Ovary (tissue), 9 donors: ENCODE results near the gene ALPP. TPM values are rescaled to one million over a fixed set of nuclear protein-coding genes. Genes with fewer than 3 reads are reported as not detected.
A peak's percentile ranks its signal among the peaks of the same experiment; 100 is the strongest.
"Not testable (repeated sequence)": the region's sequence is repeated elsewhere in the genome, so short reads cannot be mapped to it uniquely, and the experiment has no call there.

Experiments used
- DNase-seq, 5 donors: peaks; one replicate each; pipeline ENCODE4 v3.0.0-alpha.2; 2019 to 2020
- H3K27ac ChIP-seq, 2 donors: fragments of 200-600 bp; one replicate each; pipeline versions ENCODE4 v1.5.1 to v1.8.0; 2019 to 2022
- H3K27me3 ChIP-seq: fragments of 200-600 bp; one replicate; pipeline ENCODE4 v1.8.0; 2022
- H3K36me3 ChIP-seq: fragments of 200-600 bp; sonication (generic); one replicate; pipeline ENCODE4 v1.5.1; 2019
- H3K4me1 ChIP-seq: one replicate; pipeline ENCODE4 v1.8.1; 2013; ENCODE audit warnings: mild to moderate bottlenecking, moderate library complexity; ENCODE audit not compliant: insufficient read depth
- H3K4me3 ChIP-seq: fragments of 200-600 bp; sonication (generic); one replicate; pipeline ENCODE4 v1.5.1; 2017
- H3K9me3 ChIP-seq, 2 donors: fragments of 200-600 bp in 1 of 2; sonication (generic) in 1 of 2; one replicate each; pipeline versions ENCODE4 v1.5.1 to v1.8.1; 2013 to 2019; ENCODE audit warnings: mild to moderate bottlenecking in 1 of 2, moderate library complexity in 1 of 2
- EP300 ChIP-seq: sonication (generic); formaldehyde crosslinking; IDR thresholded peaks from one replicate; pipeline ENCODE4 v1.6.1; 2017; ENCODE audit warnings: antibody characterized with exemption
- POLR2A ChIP-seq: fragments of 450-650 bp; IDR thresholded peaks from one replicate; pipeline ENCODE4 v1.6.1; 2017; ENCODE audit warnings: antibody characterized with exemption, mild to moderate bottlenecking, moderate library complexity
- WGBS, 3 donors: extraction: QIAGEN DNeasy Blood & Tissue Kit in 1 of 3; methylation state at CpG; one replicate each; pipeline versions ENCODE4 v1.1.5 to v1.1.7; 2013 to 2017; 5-methylcytosine and 5-hydroxymethylcytosine counted together
- intact Hi-C, 4 donors: fragments of 100-400 bp; cut with DNase I; formaldehyde crosslinking; loops; one replicate each; pipeline versions ENCODE4 v1.11.0 to v1.15.1; 2022 to 2023
- polyA plus RNA-seq, 2 donors: library from polyadenylated mRNA; stranded (reverse); fragments of 200-250 nt in 1 of 2; fragments of 350-450 nt in 1 of 2; fragmentation: Illumina TruSeq in 1 of 2; extraction: RNeasy Lipid Tissue Mini Kit (QIAGEN cat#74804) in 1 of 2; gene quantifications; one replicate each; pipeline ENCODE4 v1.2.3, GENCODE V29; 2013 to 2014
- small RNA-seq: library from RNA; depleted of rRNA; stranded (forward); fragments of <200 nt; gene quantifications from one replicate; pipeline ENCODE3, GENCODE V24; 2016
- total RNA-seq, 7 donors: library from RNA; depleted of rRNA in 2 of 7; stranded (reverse); fragments of >200 nt in 2 of 7; fragmentation: NEBNext Ultra II Directional in 3 of 7; extraction: Animal tissue kit (Norgen Biotek cat#: 25700) in 3 of 7; gene quantifications; one replicate each; pipeline versions ENCODE4 v1.1.0 to v1.2.4, GENCODE V29; 2016 to 2023
- TF ChIP-seq, protein P1 (sequence below), 3 donors: fragments of 450-650 bp in 2 of 3; fragments of 200-600 bp in 1 of 3; IDR thresholded peaks; one replicate each; pipeline versions ENCODE4 v1.5.1 to v1.8.0; 2016 to 2022; ENCODE audit warnings: antibody characterized with exemption in 3 of 3, mild to moderate bottlenecking in 1 of 3
- donor health status: DM: no; HTN: no; CAD: no; lungs with moderate emphysema.
- donor health status: DM: no; HTN: no; CAD: no.
- donor health status: Bipolar disorder and iron deficiency.
- donor health status: DM: yes; HTN: yes; CAD: no.
- donor health status: DM: no; HTN: no; CAD: no.
- donor health status: DM: yes; HTN: yes; CAD: no.

ALPP gene
- total and polyA plus RNA-seq, 9 donors, result 0.20 to 21.6 (median 8.5) TPM; not detected in 4

DNA sequence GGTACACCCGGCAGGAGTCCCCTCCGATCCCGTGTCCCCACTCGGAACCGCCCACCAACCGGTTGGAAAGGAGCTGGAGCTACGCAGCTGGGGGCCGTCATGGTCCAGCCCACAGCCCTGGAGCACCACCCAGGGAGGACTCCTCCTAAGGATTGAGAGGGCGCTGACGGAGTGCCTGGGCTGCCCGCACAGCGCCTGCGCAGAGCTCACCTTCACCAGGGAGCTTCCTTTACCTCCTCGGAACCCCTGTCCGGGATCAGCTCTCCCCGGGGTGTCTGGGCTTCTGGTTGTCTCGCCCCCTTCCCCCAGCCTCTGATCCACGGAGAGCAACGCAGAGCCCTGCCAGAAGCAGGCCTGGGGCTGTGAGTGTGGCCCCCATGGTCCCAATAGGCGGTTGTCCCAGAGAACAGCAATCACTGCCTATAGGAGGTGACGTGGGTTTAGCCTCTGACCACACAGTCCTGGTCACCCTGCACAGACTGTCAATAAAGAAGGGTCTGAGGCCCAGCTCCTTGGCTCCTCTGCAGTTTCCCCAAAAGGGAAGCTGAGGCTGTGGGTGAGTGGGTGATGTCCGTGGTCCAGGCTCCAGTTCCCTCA, 42.7 kb downstream of the ALPP start:
- H3K27ac ChIP-seq, result no peak overlapping the region
- no peak for DNase-seq
- peaks cover 0 to 14% of the 10 kb centered on the region in 2 donors for H3K9me3 ChIP-seq
- no peak for TF ChIP-seq POLR2A
- TF ChIP-seq EP300, result no peak
- TF ChIP-seq, protein P1, sequence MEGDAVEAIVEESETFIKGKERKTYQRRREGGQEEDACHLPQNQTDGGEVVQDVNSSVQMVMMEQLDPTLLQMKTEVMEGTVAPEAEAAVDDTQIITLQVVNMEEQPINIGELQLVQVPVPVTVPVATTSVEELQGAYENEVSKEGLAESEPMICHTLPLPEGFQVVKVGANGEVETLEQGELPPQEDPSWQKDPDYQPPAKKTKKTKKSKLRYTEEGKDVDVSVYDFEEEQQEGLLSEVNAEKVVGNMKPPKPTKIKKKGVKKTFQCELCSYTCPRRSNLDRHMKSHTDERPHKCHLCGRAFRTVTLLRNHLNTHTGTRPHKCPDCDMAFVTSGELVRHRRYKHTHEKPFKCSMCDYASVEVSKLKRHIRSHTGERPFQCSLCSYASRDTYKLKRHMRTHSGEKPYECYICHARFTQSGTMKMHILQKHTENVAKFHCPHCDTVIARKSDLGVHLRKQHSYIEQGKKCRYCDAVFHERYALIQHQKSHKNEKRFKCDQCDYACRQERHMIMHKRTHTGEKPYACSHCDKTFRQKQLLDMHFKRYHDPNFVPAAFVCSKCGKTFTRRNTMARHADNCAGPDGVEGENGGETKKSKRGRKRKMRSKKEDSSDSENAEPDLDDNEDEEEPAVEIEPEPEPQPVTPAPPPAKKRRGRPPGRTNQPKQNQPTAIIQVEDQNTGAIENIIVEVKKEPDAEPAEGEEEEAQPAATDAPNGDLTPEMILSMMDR (IDR thresholded peaks at IDR 0.05), result no peak
- no peak overlapping the region for H3K4me3 ChIP-seq
- 19 to 59% (median 21%) methylated on average over 8 to 22 of the region's 22 CpGs for WGBS, 3 donors
- H3K36me3 ChIP-seq, result no peaks in the 10 kb centered on the region
- intact Hi-C loops, result no loop called here
- peaks cover 5% of the 10 kb centered on the region for H3K4me1 ChIP-seq
- H3K27me3 ChIP-seq, result no peaks in the 10 kb centered on the region

DNA sequence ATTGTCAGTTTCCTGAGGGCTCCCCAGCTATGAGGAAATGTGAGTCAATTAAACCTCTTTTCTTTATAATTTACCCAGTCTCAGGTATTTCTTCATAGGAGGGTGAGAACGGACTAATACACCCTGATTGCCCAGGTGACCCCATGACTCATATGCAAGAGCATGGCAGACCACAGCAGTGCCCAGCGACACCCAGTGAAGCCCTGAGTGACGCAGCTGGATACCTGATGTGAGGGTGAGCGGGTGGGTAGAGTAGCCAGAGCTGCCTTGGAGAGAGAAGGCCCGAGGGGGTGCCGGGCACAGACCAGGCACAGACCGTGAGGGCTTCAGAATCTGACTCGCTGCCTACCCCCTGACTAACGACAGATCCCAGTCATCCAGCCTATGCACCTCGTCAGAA, 43.5 kb downstream of the ALPP start:
- Histone ChIP-seq H3K27me3 (no peaks in the 10 kb centered on the region), H3K9me3 (peaks cover 0 to 14% of the 10 kb centered on the region in 2 donors), H3K4me1 (peaks cover 5% of the 10 kb centered on the region), H3K27ac (no peak overlapping the region), H3K4me3 (no peak overlapping the region), H3K36me3 (no peaks in the 10 kb centered on the region)
- TF ChIP-seq, protein P1 (IDR thresholded peaks at IDR 0.05), result no peak
- TF ChIP-seq EP300 (no peak), POLR2A (no peak)
- no peak for DNase-seq
- intact Hi-C loops, result no loop called here
- WGBS, 3 donors, result 91 to 95% (median 92%) methylated on average over 10 of the region's 10 CpGs

DNA sequence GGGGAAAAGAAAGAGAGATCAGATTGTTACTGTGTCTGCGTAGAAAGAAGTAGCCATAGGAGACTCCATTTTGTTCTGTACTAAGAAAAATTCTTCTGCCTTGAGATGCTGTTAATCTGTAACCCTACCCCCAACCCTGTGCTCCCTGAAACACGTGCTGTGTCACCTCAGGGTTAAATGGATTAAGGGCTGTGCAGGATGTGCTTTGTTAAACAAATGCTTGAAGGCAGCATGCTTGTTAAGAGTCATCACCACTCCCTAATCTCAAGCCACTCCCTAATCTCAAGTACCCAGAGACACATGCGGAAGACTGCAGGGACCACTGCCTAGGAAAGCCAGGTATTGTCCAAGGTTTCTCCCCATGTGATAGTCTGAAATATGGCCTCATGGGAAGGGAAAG, 44.4 kb downstream of the ALPP start:
- H3K4me1 ChIP-seq, intact Hi-C loops, DNase-seq, H3K36me3 ChIP-seq, H3K27ac ChIP-seq, H3K4me3 ChIP-seq, H3K27me3 ChIP-seq: not testable (repeated sequence)
- H3K9me3 ChIP-seq, result peaks cover 0 to 14% of the 10 kb centered on the region in 2 donors
- WGBS, 3 donors, result 40 to 47% (median 46%) methylated on average over 2 to 3 of the region's 3 CpGs

DNA sequence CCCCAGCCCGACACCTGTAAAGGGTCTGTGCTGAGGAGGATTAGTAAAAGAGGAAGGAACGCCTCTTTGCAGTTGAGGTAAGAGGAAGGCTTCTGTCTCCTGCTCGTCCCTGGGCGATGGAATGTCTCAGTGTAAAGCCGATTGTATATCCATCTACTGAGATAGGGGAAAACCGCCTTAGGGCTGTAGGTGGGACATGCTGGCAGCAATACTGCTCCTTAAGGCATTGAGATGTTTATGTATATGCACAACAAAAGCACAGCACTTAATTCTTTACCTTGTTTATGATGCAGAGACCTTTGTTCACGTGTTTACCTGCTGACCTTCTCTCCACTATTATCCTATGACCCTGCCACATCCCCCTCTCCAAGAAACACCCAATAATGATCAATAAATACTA, 44.9 kb downstream of the ALPP start:
- H3K27me3 ChIP-seq, DNase-seq, intact Hi-C loops, H3K36me3 ChIP-seq, H3K4me1 ChIP-seq, H3K4me3 ChIP-seq, H3K27ac ChIP-seq: not testable (repeated sequence)
- WGBS, 3 donors, result 27 to 36% (median 28%) methylated on average over 6 to 7 of the region's 7 CpGs
- H3K9me3 ChIP-seq, result peaks cover 0 to 14% of the 10 kb centered on the region in 2 donors

DNA sequence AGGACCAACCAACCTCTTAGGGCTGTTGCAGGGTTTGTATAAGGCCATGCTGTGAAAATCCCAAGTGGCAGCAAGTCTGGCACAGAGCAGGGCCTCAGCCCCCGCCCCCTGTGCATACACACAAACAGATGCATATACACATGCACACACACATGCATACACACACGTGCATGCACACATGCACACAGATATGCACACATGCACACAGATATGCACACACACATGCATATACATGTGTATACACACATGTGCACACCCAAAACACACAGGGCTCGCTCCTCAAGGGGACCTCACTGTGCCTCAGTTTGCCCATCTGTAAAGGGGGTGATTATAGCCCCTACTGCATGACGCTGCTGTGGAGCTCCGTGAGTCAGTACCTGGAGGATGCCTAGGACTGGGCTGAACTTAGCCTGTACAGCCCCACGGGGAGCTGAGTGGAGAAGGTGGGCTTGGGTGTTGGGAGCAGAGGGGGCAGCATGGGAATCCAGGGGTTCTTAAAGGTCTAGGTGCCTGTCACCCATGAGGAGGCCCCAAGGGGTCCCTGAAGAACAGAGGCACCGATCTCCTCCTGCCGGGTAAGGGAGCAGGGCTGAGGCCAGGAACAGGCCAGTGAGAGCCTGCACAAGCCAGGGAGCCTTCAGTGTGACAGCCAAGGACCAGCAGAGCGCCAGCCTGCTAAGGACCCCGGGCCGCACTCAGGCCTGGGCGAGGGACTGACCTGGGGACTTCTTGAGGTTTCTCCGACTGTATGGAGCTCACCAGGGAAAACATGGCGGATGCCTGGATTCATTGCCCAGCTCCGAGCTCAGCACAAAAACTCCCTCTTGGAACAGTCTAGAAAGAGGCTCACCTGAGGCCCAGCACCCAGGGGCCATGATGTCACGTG, 53.4 kb downstream of the ALPP start:
- 88 to 93% (median 90%) methylated on average over 15 to 16 of the region's 16 CpGs for WGBS, 3 donors
- no peaks in the 10 kb centered on the region for H3K9me3 ChIP-seq
- peak in 1 of 5 donors; percentile 7 for DNase-seq
- TF ChIP-seq POLR2A, result no peak
- no peak for TF ChIP-seq EP300
- TF ChIP-seq, protein P1 (IDR thresholded peaks at IDR 0.05), result no peak
- H3K27me3 ChIP-seq, result no peaks in the 10 kb centered on the region
- intact Hi-C loops, result loop anchor here in 1 of 4 donors (10.0 kb wide), 1 partner anchor 107 kb away; no protein-coding TSS in a partner anchor
- no peaks in the 10 kb centered on the region for H3K4me1 ChIP-seq
- H3K27ac ChIP-seq, result no peak overlapping the region
- H3K36me3 ChIP-seq, result no peaks in the 10 kb centered on the region
- no peak overlapping the region for H3K4me3 ChIP-seq

Small RNA genes within 50 kb of the gene (small RNA-seq; reads per million reads assigned to genes)
- gene AC068134.3, result not detected
- gene AC068134.4, result not detected

Other genes starting within 250 kb of the ALPP start
- gene ALPG, start 28.1 kb downstream of the ALPP start, total RNA-seq, result under 1 TPM in 2 of 7 donors, not detected in 5; 0.11 to 0.36 TPM
- gene ALPG, start 28.1 kb downstream of the ALPP start, polyA plus RNA-seq, result under 1 TPM in 1 of 2 donors, not detected in 1; 0.02 TPM
- under 1 TPM in 1 of 7 donors, not detected in 6; 0.72 TPM for gene ALPI, start 77.4 kb downstream of the ALPP start, total RNA-seq
- gene ALPI, start 77.4 kb downstream of the ALPP start, polyA plus RNA-seq, result not detected
- gene ECEL1, start 109.1 kb downstream of the ALPP start, total RNA-seq, result 100 to 1,000 TPM in 2 of 7 donors, 10 to 100 TPM in 5; 34.8 to 251 (median 48.8) TPM
- 10 to 100 TPM in 1 of 2 donors, 1 to 10 TPM in 1; 2.4 to 41.9 TPM for gene ECEL1, start 109.1 kb downstream of the ALPP start, polyA plus RNA-seq
- under 1 TPM in 2 of 7 donors, not detected in 5; 0.27 to 0.35 TPM for gene PRSS56, start 141.6 kb downstream of the ALPP start, total RNA-seq
- gene PRSS56, start 141.6 kb downstream of the ALPP start, polyA plus RNA-seq, result not detected
- under 1 TPM in 2 of 7 donors, not detected in 5; 0.28 to 0.40 TPM for gene CHRND, start 147.4 kb downstream of the ALPP start, total RNA-seq
- not detected for gene CHRND, start 147.4 kb downstream of the ALPP start, polyA plus RNA-seq
- not detected for gene CHRNG, start 160.9 kb downstream of the ALPP start, total RNA-seq
- gene CHRNG, start 160.9 kb downstream of the ALPP start, polyA plus RNA-seq, result not detected
- gene TIGD1, start 171.8 kb downstream of the ALPP start, total RNA-seq, result 1 to 10 TPM; 4.3 to 9.7 (median 7.6) TPM
- 1 to 10 TPM; 5.1 to 6.6 TPM for gene TIGD1, start 171.8 kb downstream of the ALPP start, polyA plus RNA-seq
- 10 to 100 TPM; 18.6 to 47.6 (median 42.8) TPM for gene EIF4E2, start 171.9 kb downstream of the ALPP start, total RNA-seq
- 100 to 1,000 TPM in 1 of 2 donors, 10 to 100 TPM in 1; 41.9 to 111 TPM for gene EIF4E2, start 171.9 kb downstream of the ALPP start, polyA plus RNA-seq